CD4-positive, alpha-beta memory T cell (primary cell): ENCODE results near the gene LINGO4. TPM values are rescaled to one million over a fixed set of nuclear protein-coding genes. Genes with fewer than 3 reads are reported as not detected.
A peak's percentile ranks its signal among the peaks of the same experiment; 100 is the strongest.

Source experiments
- CTCF ChIA-PET: fragments of 350-600 bp; sonication (Branson Sonifier 250); formaldehyde crosslinking; loops from one replicate; lab custom pipeline; 2021; ENCODE audit warnings: inconsistent platforms; ENCODE audit not compliant: partially characterized antibody; lab: Charles Lee
- POLR2A ChIA-PET: fragments of 350-600 bp; sonication (Branson Sonifier 250); formaldehyde crosslinking; loops from one replicate; lab custom pipeline; 2021; ENCODE audit not compliant: partially characterized antibody; lab: Charles Lee
- DNase-seq, 5 donors: peaks; one replicate each; pipeline versions ENCODE4 v3.0.0 to v3.0.0-alpha.2; 2020 to 2022; ENCODE audit warnings: mixed read lengths in 1 of 5
- H3K27ac ChIP-seq: one replicate; pipeline ENCODE4 v1.7.0; 2013; ENCODE audit warnings: low read depth, low read length
- H3K27me3 ChIP-seq: 2 replicates; pipeline ENCODE4 v1.7.0; 2013; ENCODE audit warnings: mild to moderate bottlenecking, low read length, moderate library complexity; ENCODE audit not compliant: insufficient read depth
- H3K36me3 ChIP-seq: 2 replicates; pipeline ENCODE4 v1.7.0; 2013; ENCODE audit warnings: mild to moderate bottlenecking, low read length, moderate library complexity; ENCODE audit not compliant: insufficient read depth
- H3K4me1 ChIP-seq: 2 replicates; pipeline ENCODE4 v1.7.0; 2013; ENCODE audit warnings: mild to moderate bottlenecking, low read length, moderate library complexity; ENCODE audit not compliant: insufficient read depth
- H3K4me3 ChIP-seq, 2 donors: one replicate each; pipeline ENCODE4 v1.7.0; 2013; ENCODE audit warnings: low read length in 2 of 2, mild to moderate bottlenecking in 1 of 2
- H3K9me3 ChIP-seq, 2 donors: one replicate each; pipeline ENCODE4 v1.7.0; 2013; ENCODE audit warnings: low read length in 2 of 2, control low read depth in 1 of 2; ENCODE audit not compliant: control insufficient read depth in 1 of 2
- H3K27ac Mint-ChIP-seq, 7 donors: one replicate each; pipeline ENCODE4 v1.8.0; 2020 to 2021; ENCODE audit warnings: mixed read lengths in 7 of 7, mild to moderate bottlenecking in 6 of 7, inconsistent platforms in 3 of 7, moderate library complexity in 3 of 7
- H3K27me3 Mint-ChIP-seq, 2 donors: one replicate each; pipeline ENCODE4 v1.8.0; 2020 to 2021; ENCODE audit warnings: mixed read lengths in 2 of 2
- H3K36me3 Mint-ChIP-seq, 2 donors: one replicate each; pipeline ENCODE4 v1.8.0; 2020 to 2021; ENCODE audit warnings: mixed read lengths in 2 of 2, inconsistent platforms in 1 of 2, mild to moderate bottlenecking in 1 of 2
- H3K4me1 Mint-ChIP-seq, 4 donors: one replicate each; pipeline ENCODE4 v1.8.0; 2020 to 2021; ENCODE audit warnings: mixed read lengths in 4 of 4, mild to moderate bottlenecking in 1 of 4
- H3K4me3 Mint-ChIP-seq, 8 donors: one replicate each; pipeline ENCODE4 v1.8.0; 2020 to 2021; ENCODE audit warnings: mixed read lengths in 8 of 8, mild to moderate bottlenecking in 7 of 8, moderate library complexity in 6 of 8, inconsistent platforms in 3 of 8
- H3K9me3 Mint-ChIP-seq, 8 donors: one replicate each; pipeline ENCODE4 v1.8.0; 2020 to 2021; ENCODE audit warnings: mixed read lengths in 8 of 8, mild to moderate bottlenecking in 5 of 8, inconsistent platforms in 3 of 8, moderate library complexity in 1 of 8
- intact Hi-C: fragments of 100-400 bp; cut with micrococcal nuclease; formaldehyde crosslinking; loops from one replicate; pipeline ENCODE4 v1.15.1; 2023
- polyA plus RNA-seq, 2 donors: library from polyadenylated mRNA; unstranded; fragments of 300-500 nt; fragmentation: Illumina TruSeq; gene quantifications; one replicate each; pipeline ENCODE4 v1.2.3, GENCODE V29; 2021
- total RNA-seq, 2 experiments: library from RNA; stranded (reverse); gene quantifications; one replicate each; pipeline ENCODE4 v1.2.3, GENCODE V29; 2021

LINGO4 gene
- total and polyA plus RNA-seq, 4 experiments from 2014 or later: 0.20 to 0.52 (median 0.36) TPM; not detected in 1

DNA sequence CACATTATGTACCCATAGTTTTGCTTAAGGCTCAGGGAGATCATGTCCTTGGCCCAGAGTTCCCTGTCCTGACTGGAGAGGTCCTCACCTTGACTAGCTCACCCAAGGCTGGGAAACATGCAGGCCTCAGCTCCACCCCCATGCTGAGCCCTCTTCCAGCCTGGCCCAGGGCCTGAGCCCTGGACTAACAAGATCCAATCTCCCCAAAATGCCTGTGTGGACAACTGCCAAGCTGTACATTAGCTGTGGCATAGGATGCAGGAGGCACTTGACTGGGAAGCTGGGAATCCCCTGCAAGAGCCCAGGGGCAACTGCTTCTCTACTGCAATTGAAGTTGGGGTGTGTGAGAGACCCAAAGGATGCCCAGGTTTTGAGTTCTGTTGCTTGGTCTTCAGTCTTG lies 2.1 kb downstream of the LINGO4 start:
- no peaks in the 10 kb centered on the region for H3K27me3 ChIP-seq
- H3K4me1 ChIP-seq: peaks cover 23% of the 10 kb centered on the region
- H3K4me3 ChIP-seq: no peak overlapping the region
- H3K36me3 ChIP-seq: no peaks in the 10 kb centered on the region
- intact Hi-C loops: no loop called here
- H3K9me3 ChIP-seq: no peaks in the 10 kb centered on the region
- H3K27ac ChIP-seq: no peak overlapping the region
- peaks cover 14 to 22% (median 20%) of the 10 kb centered on the region in 4 donors for H3K4me1 Mint-ChIP-seq
- ChIA-PET POLR2A (interaction anchor here (1.2 to 4.9 kb wide), 3 partner anchors 9 to 13 kb away, joined by 3 to 35 read pairs (median 4); partner anchors contain the start of gene TDRKH), CTCF (interaction anchor here (1.0 to 2.5 kb wide), 2 partner anchors 25 to 33 kb away, joined by 3 to 10 read pairs; no protein-coding TSS in a partner anchor)
- H3K36me3 Mint-ChIP-seq: peaks cover 6 to 7% of the 10 kb centered on the region in 2 donors
- H3K27me3 Mint-ChIP-seq: no peaks in the 10 kb centered on the region
- DNase-seq: no peak
- H3K4me3 Mint-ChIP-seq: no peak overlapping the region
- no peaks in the 10 kb centered on the region for H3K9me3 Mint-ChIP-seq
- H3K27ac Mint-ChIP-seq: peak overlapping the region; percentile 4 to 81 (median 57)

DNA sequence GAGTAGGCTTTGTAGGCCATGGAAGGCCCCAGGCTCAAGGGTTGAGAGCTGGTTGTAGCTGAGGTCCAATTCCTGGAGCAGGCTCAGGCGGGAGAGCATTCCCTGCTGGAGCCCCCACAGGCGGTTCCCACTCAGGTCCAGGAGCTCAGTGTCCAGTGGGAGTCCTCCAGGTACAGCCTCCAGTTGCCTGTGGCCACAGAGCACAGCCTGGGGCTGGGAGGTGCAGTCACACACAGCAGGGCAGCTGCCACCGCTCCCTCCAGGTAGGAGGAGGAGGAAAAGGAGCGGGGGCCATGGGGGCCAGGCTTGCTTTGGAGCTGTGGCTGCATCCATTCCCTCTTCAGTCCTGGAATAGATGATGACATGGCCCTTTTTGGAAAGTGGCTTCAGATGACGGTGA lies 2.8 kb downstream of the LINGO4 start:
- intact Hi-C loops: no loop called here
- Mint-ChIP-seq H3K9me3 (no peaks in the 10 kb centered on the region), H3K27me3 (no peaks in the 10 kb centered on the region), H3K27ac (no peak overlapping the region), H3K4me3 (no peak overlapping the region), H3K36me3 (peaks cover 2 to 7% of the 10 kb centered on the region in 2 donors), H3K4me1 (peaks cover 10 to 16% (median 14%) of the 10 kb centered on the region in 4 donors)
- DNase-seq: no peak
- Histone ChIP-seq H3K4me3 (no peak overlapping the region), H3K4me1 (peaks cover 20% of the 10 kb centered on the region), H3K36me3 (no peaks in the 10 kb centered on the region), H3K9me3 (no peaks in the 10 kb centered on the region), H3K27ac (no peak overlapping the region), H3K27me3 (no peaks in the 10 kb centered on the region)
- POLR2A ChIA-PET: interaction anchor here (0.6 to 4.9 kb wide), 4 partner anchors 9 to 54 kb away, joined by 3 to 35 read pairs (median 4); partner anchors contain the start of gene TDRKH
- CTCF ChIA-PET: interaction anchor here (2.5 kb wide), 1 partner anchor 34 kb away, joined by 10 read pairs; no protein-coding TSS in a partner anchor

DNA sequence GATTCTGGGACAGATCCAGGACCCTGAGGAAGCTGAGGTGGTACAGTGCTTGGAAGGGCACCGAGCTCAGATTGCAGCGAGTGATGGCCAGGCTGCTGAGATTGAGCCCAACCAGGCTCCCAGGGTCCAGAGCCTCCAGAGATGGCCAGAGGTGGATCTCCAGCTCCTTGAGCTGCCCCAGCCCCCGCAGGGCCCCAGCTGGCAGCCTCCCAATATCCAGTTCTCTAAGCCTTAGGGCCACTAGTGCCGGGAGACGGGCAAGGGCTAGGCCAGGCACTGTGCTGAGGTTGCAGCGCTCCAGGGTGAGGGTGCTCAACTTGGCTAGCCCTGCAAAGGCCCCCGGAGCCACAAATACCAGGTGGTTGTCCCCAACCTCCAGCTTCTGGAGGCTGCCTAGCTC lies 3.4 kb downstream of the LINGO4 start:
- H3K9me3 ChIP-seq: no peaks in the 10 kb centered on the region
- H3K27me3 ChIP-seq: no peaks in the 10 kb centered on the region
- DNase-seq: no peak
- H3K27ac Mint-ChIP-seq: no peak overlapping the region
- no peak overlapping the region for H3K27ac ChIP-seq
- no peak overlapping the region for H3K4me3 ChIP-seq
- H3K4me1 Mint-ChIP-seq: peaks cover 10 to 16% (median 14%) of the 10 kb centered on the region in 4 donors
- intact Hi-C loops: no loop called here
- H3K27me3 Mint-ChIP-seq: no peaks in the 10 kb centered on the region
- ChIA-PET POLR2A (interaction anchor here (1.2 to 4.9 kb wide), 3 partner anchors 10 to 13 kb away, joined by 3 to 35 read pairs (median 4); partner anchors contain the start of gene TDRKH), CTCF (interaction anchor here (2.5 kb wide), 1 partner anchor 35 kb away, joined by 10 read pairs; no protein-coding TSS in a partner anchor)
- peaks cover 20% of the 10 kb centered on the region for H3K4me1 ChIP-seq
- no peak overlapping the region for H3K4me3 Mint-ChIP-seq
- H3K36me3 ChIP-seq: no peaks in the 10 kb centered on the region
- H3K9me3 Mint-ChIP-seq: no peaks in the 10 kb centered on the region
- peaks cover 2 to 8% of the 10 kb centered on the region in 2 donors for H3K36me3 Mint-ChIP-seq

DNA sequence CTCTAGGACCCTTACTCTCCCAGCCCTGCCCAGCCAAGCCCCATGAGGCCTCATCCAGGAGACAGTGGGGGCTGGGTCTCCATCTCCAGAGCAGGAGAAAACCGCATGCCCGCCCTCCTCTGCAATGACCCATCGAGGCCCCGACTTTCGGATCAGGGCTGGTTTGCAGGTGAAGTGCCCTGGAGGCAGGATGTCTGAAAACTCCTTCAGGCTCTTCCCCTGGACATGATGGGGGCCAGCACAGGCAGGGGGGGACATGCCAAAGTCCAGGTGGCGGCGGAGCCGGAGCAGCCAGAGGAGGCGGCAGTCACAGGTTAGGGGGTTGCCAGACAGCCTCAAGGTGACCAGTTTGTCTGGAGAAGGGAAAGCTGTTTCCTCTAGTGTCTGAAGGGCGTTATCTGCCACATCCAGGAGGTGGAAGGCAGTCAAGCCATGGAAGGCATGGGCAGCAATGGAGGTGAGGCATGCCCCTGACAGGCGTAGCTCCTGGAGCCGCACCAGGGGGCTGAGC lies 3.9 kb downstream of the LINGO4 start:
- no peaks in the 10 kb centered on the region for H3K27me3 ChIP-seq
- Mint-ChIP-seq H3K27me3 (no peaks in the 10 kb centered on the region), H3K27ac (no peak overlapping the region), H3K9me3 (no peaks in the 10 kb centered on the region), H3K4me1 (peaks cover 10 to 16% (median 14%) of the 10 kb centered on the region in 4 donors), H3K4me3 (no peak overlapping the region), H3K36me3 (peaks cover 0 to 7% of the 10 kb centered on the region in 2 donors)
- DNase-seq: no peak
- H3K9me3 ChIP-seq: no peaks in the 10 kb centered on the region
- intact Hi-C loops: no loop called here
- ChIA-PET CTCF (interaction anchor here (1.2 to 3.2 kb wide), 4 partner anchors 12 to 200 kb away, joined by 3 to 10 read pairs (median 6); partner anchors contain the start of gene TDRKH), POLR2A (interaction anchor here (0.8 to 4.9 kb wide), 2 partner anchors 14 to 38 kb away, joined by 3 to 35 read pairs; no protein-coding TSS in a partner anchor)
- H3K4me1 ChIP-seq: peaks cover 20% of the 10 kb centered on the region
- no peaks in the 10 kb centered on the region for H3K36me3 ChIP-seq
- H3K27ac ChIP-seq: no peak overlapping the region
- no peak overlapping the region for H3K4me3 ChIP-seq

DNA sequence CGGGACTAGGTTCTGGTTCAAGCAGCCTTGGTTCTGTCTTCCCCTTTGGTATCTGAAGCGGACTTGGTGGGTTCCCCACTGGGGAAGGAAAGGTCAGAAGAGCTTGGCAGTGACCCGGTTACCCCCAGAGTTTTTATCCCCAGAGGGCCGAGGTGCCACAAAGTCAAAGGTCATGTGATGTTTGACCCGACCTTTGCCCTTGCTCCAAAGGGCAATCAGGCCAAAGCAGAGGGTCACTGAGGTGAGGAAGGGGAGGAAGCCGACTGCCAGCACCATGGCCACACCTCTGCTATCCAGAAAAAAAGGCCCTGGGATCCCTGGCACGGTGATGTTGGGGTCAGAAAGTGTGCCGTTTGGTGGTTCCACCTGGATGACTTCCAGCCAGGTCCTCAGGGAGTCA lies 4.4 kb downstream of the LINGO4 start:
- H3K4me3 Mint-ChIP-seq: peak overlapping the region in 7 of 8 donors; percentile 26 to 67 (median 55)
- Histone ChIP-seq H3K9me3 (no peaks in the 10 kb centered on the region), H3K27me3 (no peaks in the 10 kb centered on the region), H3K4me3 (no peak overlapping the region), H3K27ac (no peak overlapping the region), H3K36me3 (no peaks in the 10 kb centered on the region), H3K4me1 (peaks cover 20% of the 10 kb centered on the region)
- DNase-seq: no peak
- H3K4me1 Mint-ChIP-seq: peaks cover 10 to 16% (median 14%) of the 10 kb centered on the region in 4 donors
- ChIA-PET CTCF (interaction anchor here (1.0 to 3.2 kb wide), 5 partner anchors 11 to 201 kb away, joined by 3 to 10 read pairs (median 3); partner anchors contain the start of gene TDRKH), POLR2A (interaction anchor here (0.7 to 4.9 kb wide), 5 partner anchors 10 to 37 kb away, joined by 3 to 35 read pairs (median 3); no protein-coding TSS in a partner anchor)
- peak overlapping the region in 5 of 7 donors; percentile 56 to 80 (median 75) for H3K27ac Mint-ChIP-seq
- H3K9me3 Mint-ChIP-seq: no peaks in the 10 kb centered on the region
- H3K27me3 Mint-ChIP-seq: no peaks in the 10 kb centered on the region
- intact Hi-C loops: no loop called here
- H3K36me3 Mint-ChIP-seq: peaks cover 1 to 7% of the 10 kb centered on the region in 2 donors

DNA sequence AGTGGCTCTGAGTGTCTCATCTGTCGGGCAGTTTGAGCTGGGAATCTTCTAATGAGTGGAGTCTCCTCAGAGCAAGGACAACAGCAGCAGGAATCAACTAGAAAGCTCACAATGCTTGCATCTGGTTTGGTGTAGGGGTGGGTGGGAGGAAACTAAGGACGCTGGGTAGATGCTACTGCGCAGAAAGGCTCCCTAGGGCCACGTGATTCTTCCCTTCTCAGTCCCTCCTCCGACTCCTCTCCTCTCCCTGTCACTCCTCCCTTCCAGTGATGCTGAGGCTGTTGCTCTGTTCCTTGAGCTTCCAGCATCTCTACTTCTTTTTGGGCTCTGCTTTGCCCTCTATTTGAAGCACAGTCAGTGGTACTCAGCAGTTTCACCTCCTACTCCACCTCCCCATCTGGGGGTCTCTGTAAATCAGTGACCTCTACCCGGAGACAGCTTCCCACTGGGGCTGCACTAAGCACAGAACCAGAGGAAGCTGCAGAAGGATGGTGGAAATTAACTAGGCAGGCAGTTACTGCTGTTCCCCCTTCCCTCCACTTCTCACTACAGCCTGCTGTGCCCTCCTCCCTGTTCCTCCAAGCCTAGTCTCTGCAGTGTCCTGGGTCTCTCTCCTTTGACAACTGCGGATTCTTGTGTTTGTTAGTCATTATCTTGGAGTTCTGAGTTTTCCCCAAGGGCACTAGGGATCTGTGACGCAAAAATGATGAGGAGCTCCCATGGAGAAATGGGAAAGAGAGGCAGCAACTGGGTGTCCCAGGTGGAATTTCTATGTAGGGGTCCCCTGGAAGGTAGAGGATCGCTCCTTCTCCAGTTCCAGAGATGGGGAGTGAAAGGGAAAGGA lies 5.8 kb downstream of the LINGO4 start:
- no peak overlapping the region for H3K4me3 Mint-ChIP-seq
- no peaks in the 10 kb centered on the region for H3K36me3 ChIP-seq
- peaks cover 20% of the 10 kb centered on the region for H3K4me1 ChIP-seq
- DNase-seq: no peak
- no peak overlapping the region for H3K27ac ChIP-seq
- H3K4me1 Mint-ChIP-seq: peaks cover 10 to 16% (median 14%) of the 10 kb centered on the region in 4 donors
- intact Hi-C loops: no loop called here
- H3K9me3 Mint-ChIP-seq: no peaks in the 10 kb centered on the region
- ChIA-PET CTCF (interaction anchor here (0.7 to 3.2 kb wide), 4 partner anchors 10 to 37 kb away, joined by 3 to 10 read pairs (median 4); partner anchors contain the start of gene TDRKH), POLR2A (interaction anchor here (1.1 to 4.9 kb wide), 5 partner anchors 16 to 39 kb away, joined by 3 to 35 read pairs (median 3); no protein-coding TSS in a partner anchor)
- peak overlapping the region in 3 of 7 donors; percentile 32 to 59 (median 42) for H3K27ac Mint-ChIP-seq
- no peak overlapping the region for H3K4me3 ChIP-seq
- H3K27me3 Mint-ChIP-seq: no peaks in the 10 kb centered on the region
- H3K36me3 Mint-ChIP-seq: peaks cover 1 to 9% of the 10 kb centered on the region in 2 donors
- no peaks in the 10 kb centered on the region for H3K9me3 ChIP-seq
- H3K27me3 ChIP-seq: no peaks in the 10 kb centered on the region
